ENCODE results near the gene RDH8.

DNA sequence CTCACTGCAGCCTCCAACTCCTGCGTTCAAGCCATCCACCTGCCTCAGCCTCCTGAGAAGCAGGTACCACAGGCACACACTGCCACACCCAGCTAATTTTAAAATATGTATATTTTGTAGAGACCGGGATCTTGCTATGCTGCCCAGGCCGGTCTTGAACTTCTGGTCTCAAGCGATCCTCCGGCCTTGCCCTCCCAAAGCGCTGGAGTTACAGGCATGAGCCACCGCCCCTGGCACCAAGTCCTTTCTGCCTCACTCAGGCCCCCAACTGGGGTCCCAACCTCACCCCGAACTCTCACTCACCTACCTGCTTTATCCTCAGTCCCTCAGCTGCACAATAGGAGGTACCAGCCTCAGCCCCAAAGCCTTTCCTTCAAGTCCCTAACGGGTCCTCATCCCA is 2.3 kb upstream of the RDH8 start:
- TF ChIP-seq POLR2A (IDR thresholded peaks at IDR 0.05; ENCODE audit: low read length): no peak
- no peak for TF ChIP-seq GATA1 (IDR thresholded peaks at IDR 0.05; ENCODE audit: low read depth, low read length)
